Bronchial epithelial cell (primary cell): ENCODE results near the gene LTB. TPM values are rescaled to one million over a fixed set of nuclear protein-coding genes. Genes with fewer than 3 reads are reported as not detected.
"Not testable (repeated sequence)": the region's sequence is repeated elsewhere in the genome, so short reads cannot be mapped to it uniquely, and the experiment has no call there.

Experiments used
- DNase-seq: peaks from one replicate; pipeline ENCODE4 v3.0.0-alpha.2; 2010; ENCODE audit warnings: low read depth
- FAIRE-seq: peaks from 2 replicates; lab custom pipeline; 2011; peaks lifted over from hg19 to GRCh38; lab: Jason Lieb, UNC
- H3K27me3 ChIP-seq: 2 replicates; pipeline ENCODE4 v1.5.1; 2011; ENCODE audit warnings: low read length; ENCODE audit not compliant: control insufficient read depth, insufficient read depth
- H3K36me3 ChIP-seq: 2 replicates; pipeline ENCODE4 v1.5.1; 2011; ENCODE audit warnings: low read length; ENCODE audit not compliant: control insufficient read depth, insufficient read depth
- H3K4me3 ChIP-seq: 2 replicates; pipeline ENCODE4 v1.5.1; 2011; ENCODE audit warnings: mild to moderate bottlenecking, low read depth, low read length, control low read depth
- CTCF ChIP-seq: IDR thresholded peaks from 2 replicates; pipeline ENCODE4 v1.5.1; 2011; ENCODE audit warnings: mild to moderate bottlenecking, moderate library complexity, low read length, control low read depth, inconsistent platforms; ENCODE audit not compliant: insufficient read depth, severe bottlenecking
- total RNA-seq: library from RNA; depleted of rRNA; stranded (reverse); fragments of >200 nt; gene quantifications from 2 replicates; pipeline ENCODE4 v1.2.1, GENCODE V29; 2014

Gene LTB
- total RNA-seq, 1 donor from 2014 or later = not detected

- no peak overlapping the region for H3K4me3 ChIP-seq
- no peaks in the 10 kb centered on the region for H3K27me3 ChIP-seq
- TF ChIP-seq CTCF = no peak
- FAIRE-seq (no peak), DNase-seq (no peak)
- H3K36me3 ChIP-seq = peaks cover 17% of the 10 kb centered on the region
Measured at GRCh38 chr6:31556307-31556706, 25.9 kb downstream of the LTB start.

GRCh38 chr6:31551371-31551770, 30.9 kb downstream of the LTB start:
- FAIRE-seq, H3K4me3 ChIP-seq, H3K36me3 ChIP-seq, H3K27me3 ChIP-seq: not testable (repeated sequence)
- peak; percentile 18 for TF ChIP-seq CTCF
- DNase-seq = peak; percentile 11

GRCh38 chr6:31548544-31548873, 33.7 kb downstream of the LTB start:
- TF ChIP-seq CTCF = no peak
- Histone ChIP-seq H3K4me3 (no peak overlapping the region), H3K27me3 (no peaks in the 10 kb centered on the region), H3K36me3 (peaks cover 4% of the 10 kb centered on the region)
- DNase-seq (no peak), FAIRE-seq (no peak)

GRCh38 chr6:31547727-31548543, 34.3 kb downstream of the LTB start:
- FAIRE-seq = no peak
- DNase-seq = no peak
- Histone ChIP-seq H3K36me3 (peaks cover 4% of the 10 kb centered on the region), H3K4me3 (peak overlapping the region; percentile 35), H3K27me3 (no peaks in the 10 kb centered on the region)
- no peak for TF ChIP-seq CTCF

- Histone ChIP-seq H3K4me3 (peak within 1 kb of the TSS; percentile 35), H3K36me3 (peaks cover 4% of the 10 kb centered on the region), H3K27me3 (no peaks in the 10 kb centered on the region)
- FAIRE-seq = no peak
- DNase-seq = peak; percentile 91
- no peak for TF ChIP-seq CTCF
Measured at GRCh38 chr6:31546958-31547726, 35.1 kb downstream of the LTB start, which contains the start of gene NFKBIL1. NFKBIL1 (plus strand) TSS chr6:31547608; CDS start chr6:31547695, 87 bp downstream.
